ENCODE data around the gene ATP5F1D.
A peak's percentile ranks its signal among the peaks of the same experiment; 100 is the strongest.

Gene ATP5F1D

DNA sequence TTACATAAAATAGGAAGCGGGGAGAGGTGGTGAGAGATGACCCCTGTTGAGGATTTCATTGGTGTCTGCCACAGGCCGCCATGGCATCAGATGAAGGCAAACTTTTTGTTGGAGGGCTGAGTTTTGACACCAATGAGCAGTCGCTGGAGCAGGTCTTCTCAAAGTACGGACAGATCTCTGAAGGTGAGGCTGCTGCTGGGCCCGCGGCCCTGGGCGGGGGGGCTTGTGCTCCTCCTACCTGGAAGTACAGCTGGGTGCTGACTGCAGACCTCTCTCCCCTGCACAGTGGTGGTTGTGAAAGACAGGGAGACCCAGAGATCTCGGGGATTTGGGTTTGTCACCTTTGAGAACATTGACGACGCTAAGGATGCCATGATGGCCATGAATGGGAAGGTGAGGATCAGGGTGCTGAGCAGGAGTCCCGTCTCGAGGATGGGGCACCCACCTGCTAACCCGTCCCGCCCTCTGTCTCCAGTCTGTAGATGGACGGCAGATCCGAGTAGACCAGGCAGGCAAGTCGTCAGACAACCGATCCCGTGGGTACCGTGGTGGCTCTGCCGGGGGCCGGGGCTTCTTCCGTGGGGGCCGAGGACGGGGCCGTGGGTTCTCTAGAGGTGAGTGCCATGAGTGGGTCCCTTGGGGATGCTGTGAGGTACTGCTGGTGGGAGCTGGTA is 29.4 kb downstream of the ATP5F1D start:
- no peak for DNase-seq

GRCh38 chr19:1271528-1272422 is 30.2 kb downstream of the ATP5F1D start:
- DNase-seq: no peak

- no peak for DNase-seq
These were observed 31.1 kb downstream of the ATP5F1D start for GRCh38 chr19:1272423-1273262.

DNA sequence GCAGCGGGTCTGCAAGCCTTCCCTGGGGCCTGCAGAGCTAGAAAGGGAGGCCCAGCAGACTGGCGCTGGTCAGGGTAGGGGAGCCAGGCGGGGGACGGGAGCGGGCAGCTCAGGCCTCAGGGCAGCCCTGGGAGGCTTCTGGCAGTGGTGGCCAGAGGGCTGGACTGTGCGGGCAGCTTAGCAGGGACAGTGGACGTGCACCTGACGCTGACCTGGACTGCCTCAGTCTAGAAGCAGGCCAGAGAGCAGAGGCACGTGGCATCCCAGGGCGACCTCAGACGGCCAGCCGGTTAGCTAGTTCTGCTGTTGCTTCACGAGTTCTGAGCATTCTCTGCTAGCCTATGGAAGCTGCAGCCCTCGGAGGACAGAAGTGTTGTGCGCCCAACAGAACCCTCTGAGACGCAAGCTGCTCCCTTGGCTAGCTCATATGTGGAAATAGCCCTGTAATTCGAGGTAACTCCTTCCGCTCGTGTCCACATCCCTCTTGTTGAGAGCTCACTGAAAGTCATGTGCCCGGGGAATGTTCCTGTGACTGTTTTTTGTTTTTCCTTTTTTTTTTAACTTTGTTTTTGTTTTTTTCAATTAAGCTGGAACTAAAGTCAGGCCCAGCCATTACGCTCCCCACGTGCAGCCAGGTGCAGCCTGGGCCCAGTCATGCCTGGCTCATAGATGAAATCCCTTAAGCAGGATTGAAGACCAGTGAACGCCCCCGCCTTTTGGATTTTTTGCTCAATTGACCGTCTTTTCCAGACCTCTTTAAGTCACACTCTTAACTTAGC is 31.9 kb downstream of the ATP5F1D start:
- DNase-seq: no peak

- no peak for DNase-seq
These were observed 32.7 kb downstream of the ATP5F1D start for GRCh38 chr19:1274081-1274851.

DNA sequence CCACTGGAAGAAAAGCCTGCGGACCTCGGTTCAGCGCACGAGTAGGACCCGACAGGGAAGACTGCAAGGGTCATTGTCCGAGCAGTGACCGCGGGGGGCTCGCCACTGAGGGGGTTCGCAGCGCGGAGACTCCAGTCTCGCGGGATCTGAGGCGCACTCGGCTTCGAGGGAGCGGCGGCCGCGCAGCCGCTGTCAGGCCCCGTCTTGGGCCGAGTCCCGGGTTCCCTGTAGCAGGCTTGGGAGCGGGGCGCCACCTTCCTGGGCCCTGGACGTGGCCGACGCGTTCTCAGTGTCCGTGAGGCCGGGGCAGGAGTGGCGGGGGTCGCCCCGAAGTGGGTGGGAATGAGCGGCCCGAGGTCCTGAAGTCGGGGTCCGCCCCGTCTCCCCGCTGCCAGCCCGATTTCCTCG is 33.3 kb downstream of the ATP5F1D start:
- no peak for DNase-seq

DNA sequence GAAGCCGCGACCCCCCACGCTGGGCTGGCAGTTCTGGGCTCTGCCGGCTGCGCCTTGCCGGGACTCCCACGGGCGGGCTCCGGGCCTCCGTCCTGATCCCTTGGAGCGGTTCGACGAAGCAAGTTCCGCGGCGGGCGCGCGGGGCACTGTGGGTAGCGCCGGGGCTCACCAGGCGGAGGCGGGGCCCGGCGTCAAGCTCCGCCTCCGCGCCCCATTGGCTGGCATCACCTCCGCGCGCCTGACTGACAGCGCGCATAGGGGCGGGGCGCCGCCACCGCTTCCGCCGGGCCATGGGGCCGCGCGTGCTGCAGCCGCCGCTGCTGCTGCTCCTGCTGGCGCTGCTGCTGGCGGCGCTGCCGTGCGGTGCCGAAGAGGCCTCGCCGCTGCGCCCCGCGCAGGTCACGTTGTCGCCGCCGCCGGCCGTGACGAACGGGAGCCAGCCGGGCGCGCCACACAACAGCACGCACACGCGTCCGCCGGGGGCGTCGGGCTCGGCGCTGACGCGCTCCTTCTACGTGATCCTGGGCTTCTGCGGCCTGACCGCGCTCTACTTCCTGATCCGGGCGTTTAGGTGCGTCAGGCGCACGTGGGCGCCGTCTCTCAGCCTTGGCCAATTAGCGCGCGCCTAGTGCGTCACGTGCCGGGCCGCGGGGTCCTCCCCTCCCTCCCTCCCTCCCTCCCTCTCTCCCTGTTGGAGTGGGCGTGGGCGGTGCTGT is 33.9 kb downstream of the ATP5F1D start, which contains the start of gene FAM174C:
Gene FAM174C (plus strand): TSS at position 271 of the 716 bp plus-strand sequence. CDS start 20 bp downstream, at position 291.
- DNase-seq: peak; percentile 92 to 95 (median 94)

GRCh38 chr19:1275976-1276627 is 34.6 kb downstream of the ATP5F1D start:
- DNase-seq: no peak

- no peak for DNase-seq
These were observed 35.1 kb downstream of the ATP5F1D start for GRCh38 chr19:1276628-1277022.

- no peak for DNase-seq
These were observed 35.5 kb downstream of the ATP5F1D start for GRCh38 chr19:1277061-1277460.

DNA sequence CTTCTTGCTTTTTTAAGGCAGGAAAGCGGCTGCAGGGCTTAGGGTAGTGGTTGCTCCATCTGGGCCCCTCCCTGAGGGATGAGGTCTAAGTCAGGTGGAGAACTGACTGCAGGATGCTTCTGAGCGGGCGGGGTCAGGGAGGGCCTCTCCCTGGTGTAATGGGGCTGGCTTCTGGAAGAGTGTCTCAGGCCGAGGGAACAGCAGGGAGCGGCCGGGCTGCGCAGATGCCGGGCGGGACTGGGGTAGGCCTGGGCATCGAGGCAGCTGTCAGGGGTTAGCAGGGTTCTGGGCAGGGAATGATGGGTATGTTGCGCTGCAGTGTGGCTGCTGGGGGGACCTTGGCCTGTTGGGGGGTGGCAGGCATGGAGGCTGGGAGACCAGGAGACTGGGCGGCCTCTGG is 36.5 kb downstream of the ATP5F1D start:
- DNase-seq: no peak

DNA sequence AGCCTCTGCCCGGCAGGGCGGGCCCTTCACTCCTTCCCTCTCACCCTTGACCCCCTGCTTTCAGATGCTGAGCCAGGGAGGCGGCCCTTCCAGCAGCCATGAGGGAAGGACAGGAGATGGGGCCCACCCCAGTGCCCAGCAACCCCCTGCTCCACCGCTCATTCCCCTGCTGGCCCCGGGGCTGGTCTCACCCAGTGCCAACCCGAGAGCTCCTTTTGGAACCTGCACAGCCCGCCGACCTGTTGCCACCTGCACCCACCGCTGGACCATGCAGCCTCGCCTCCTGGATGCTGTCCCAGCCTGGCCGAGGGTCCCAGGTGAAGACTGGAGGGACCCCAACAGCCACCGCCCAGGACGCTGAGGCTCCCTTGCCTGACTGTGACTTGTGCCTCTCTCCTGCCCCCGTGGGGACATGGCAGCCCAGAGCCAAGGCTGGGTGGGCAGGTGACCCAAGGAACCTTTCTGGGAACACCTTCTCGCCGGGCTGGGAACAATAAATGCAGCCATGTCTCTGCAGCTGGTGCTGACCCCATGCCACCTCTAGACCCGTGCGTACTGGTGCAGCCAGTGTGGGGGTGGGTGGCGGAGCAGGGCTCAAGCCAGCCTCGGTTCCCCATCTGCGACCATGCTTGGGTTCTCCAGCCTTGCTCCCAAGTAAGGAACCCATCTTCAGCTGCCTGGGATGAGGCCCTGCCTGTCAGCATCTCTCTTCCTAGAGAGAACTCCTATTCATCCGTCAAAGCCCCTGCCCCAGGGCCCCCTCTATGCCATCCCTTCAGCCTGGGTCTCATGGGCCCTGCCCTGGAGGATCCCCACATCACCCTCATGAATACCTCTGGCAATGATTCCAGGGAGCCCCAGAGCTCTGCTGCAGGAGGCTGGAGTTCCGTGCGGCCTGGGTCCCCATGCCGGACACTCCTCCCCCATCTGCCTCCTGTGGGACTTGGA is 37.4 kb downstream of the ATP5F1D start:
- DNase-seq: no peak

DNA sequence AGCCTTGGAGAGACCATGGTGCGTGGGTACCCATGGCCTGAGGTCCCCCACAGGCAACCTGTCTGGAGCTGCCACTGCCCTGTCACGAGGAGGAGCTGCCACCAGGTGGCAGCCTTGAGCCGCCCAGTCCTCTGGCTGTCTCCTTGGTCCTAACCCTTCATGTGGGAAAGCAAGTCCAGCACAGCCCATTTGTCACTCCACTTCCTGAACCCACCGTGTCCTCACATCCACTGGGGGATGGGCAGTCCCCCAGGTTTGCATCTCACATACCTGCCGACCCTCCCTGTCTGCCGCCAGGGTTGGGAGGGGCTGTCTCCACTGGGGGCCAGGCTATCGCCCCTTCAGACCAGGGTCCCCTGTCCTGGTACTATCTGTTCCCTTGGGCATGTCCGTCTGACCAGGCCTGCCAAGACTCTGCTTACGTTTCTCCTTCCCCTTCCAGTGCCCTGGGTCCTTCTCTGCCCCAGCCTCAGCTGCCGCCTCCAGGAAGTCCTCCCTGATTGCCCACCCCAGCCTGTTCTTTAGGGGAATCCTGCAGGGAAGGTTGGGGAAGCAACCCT is 38.3 kb downstream of the ATP5F1D start:
- peak; percentile 54 to 69 (median 64) for DNase-seq

DNA sequence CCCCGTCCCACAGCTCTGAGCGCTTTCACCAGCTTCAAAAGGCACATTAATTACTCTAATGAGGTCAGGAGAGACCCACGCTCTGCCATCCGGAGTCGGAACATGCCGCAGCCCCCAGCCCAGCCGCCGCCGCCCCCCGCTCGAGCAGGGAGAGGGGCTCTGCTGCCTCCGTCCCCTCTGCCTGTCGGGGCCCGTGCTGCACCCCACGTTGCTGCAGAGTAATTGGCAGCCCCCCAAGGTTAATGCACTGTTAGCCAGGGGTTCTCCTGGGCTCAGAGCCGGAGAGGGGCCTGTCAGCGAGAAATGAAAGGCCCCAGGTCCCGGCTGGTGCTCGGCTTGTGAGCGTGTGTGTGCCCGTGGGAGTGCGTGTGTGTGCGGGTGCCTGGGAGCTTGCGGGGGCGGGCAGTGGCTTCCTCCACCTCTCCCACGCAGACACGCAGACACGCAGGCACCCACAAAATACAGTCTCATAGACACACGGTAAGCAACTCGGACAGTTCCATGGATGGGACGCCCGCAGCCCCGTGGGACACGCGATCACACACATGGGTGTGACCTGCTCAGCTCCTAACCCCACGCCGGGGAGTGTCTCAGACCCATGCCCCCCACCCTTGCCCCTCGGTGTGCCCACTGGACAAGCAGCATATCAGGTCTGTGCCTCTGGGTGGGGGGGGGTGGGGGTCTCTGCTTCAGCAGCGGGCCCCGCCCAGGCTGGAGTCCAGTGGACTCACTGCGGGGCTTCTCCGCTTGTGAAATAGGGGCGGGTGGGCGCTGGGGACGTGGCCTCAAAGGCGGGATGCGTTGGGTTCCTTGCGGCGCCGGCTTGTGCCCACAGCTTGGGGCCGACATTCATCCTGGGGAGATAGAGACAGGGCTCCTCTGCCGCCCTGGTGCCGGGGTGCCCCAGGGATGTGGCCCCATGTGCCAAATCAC is 39.4 kb downstream of the ATP5F1D start:
- DNase-seq: no peak

DNA sequence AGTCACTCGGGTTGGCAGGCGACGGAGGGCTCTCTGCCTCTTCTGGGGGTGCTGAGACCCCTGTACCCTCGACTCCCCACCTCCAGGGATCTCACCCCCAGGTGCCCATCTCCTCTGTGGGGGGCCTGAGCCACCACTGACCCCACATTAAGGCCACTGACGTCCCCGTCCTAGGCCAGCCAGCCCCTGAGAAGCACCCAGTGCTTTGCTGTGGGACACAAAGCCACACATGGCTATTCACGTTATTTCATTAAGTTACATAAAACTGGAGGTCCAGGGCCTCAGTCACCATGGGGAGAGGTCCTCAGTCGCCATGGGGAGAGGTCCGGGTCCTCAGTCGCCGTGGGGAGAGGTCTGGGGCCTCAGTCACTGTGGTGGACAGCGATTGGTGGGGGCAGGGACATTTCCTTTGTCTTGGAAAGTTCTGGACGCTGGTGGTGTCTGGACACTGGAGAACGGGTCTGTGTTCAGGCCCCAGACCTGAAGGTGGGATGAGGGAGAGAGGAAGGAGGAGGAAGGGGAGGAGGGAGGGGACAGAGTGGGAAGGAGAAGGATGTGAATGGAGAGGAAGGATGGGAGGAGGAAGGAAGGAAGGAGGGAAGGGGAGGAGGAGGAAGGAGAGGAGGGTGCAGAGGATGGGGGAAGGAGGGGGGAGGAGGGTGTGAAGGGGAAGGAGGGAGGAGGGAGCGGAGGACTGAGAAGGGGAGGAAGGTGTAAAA is 40.2 kb downstream of the ATP5F1D start:
- DNase-seq: no peak

- DNase-seq: no peak
These were observed 41.1 kb downstream of the ATP5F1D start for GRCh38 chr19:1282588-1283206.
